ENCODE data around the gene GREB1. TPM values are rescaled to one million over a fixed set of nuclear protein-coding genes. Genes with fewer than 3 reads are reported as not detected.

GREB1 gene
- total RNA-seq, 1 donor from 2014 or later = 50.5 TPM

- Mint-ChIP-seq H3K27me3 (no peaks in the 10 kb centered on the region), H3K4me3 (no peak overlapping the region), H3K9me3 (no peaks in the 10 kb centered on the region), H3K27ac (no peak overlapping the region), H3K36me3 (peaks cover 3% of the 10 kb centered on the region), H3K4me1 (ENCODE audit: unreplicated experiment) (peaks cover 21% of the 10 kb centered on the region)
- DNase-seq (ENCODE audit: extremely low spot score, unreplicated experiment) = no peak
- no peak for TF ChIP-seq CTCF (conservative IDR thresholded peaks at IDR 0.05)
These were observed 27.3 kb upstream of the GREB1 start for GRCh38 chr2:11506611-11506969.

GRCh38 chr2:11507517-11507916, 26.3 kb upstream of the GREB1 start:
- Mint-ChIP-seq H3K27me3 (no peaks in the 10 kb centered on the region), H3K36me3 (peaks cover 3% of the 10 kb centered on the region), H3K4me1 (ENCODE audit: unreplicated experiment) (peaks cover 30% of the 10 kb centered on the region), H3K4me3 (no peak overlapping the region), H3K27ac (no peak overlapping the region), H3K9me3 (no peaks in the 10 kb centered on the region)
- DNase-seq (ENCODE audit: extremely low spot score, unreplicated experiment) = no peak
- no peak for TF ChIP-seq CTCF (conservative IDR thresholded peaks at IDR 0.05)

GRCh38 chr2:11508279-11508678, 25.6 kb upstream of the GREB1 start:
- Mint-ChIP-seq H3K27me3 (no peaks in the 10 kb centered on the region), H3K4me1 (ENCODE audit: unreplicated experiment) (peaks cover 37% of the 10 kb centered on the region), H3K36me3 (no peaks in the 10 kb centered on the region), H3K4me3 (no peak overlapping the region), H3K27ac (no peak overlapping the region), H3K9me3 (no peaks in the 10 kb centered on the region)
- TF ChIP-seq CTCF (conservative IDR thresholded peaks at IDR 0.05) = no peak
- DNase-seq (ENCODE audit: extremely low spot score, unreplicated experiment) = no peak

- no peak for TF ChIP-seq CTCF (conservative IDR thresholded peaks at IDR 0.05)
- no peaks in the 10 kb centered on the region for H3K36me3 Mint-ChIP-seq
- H3K27me3 Mint-ChIP-seq = no peaks in the 10 kb centered on the region
- H3K4me3 Mint-ChIP-seq = no peak overlapping the region
- H3K9me3 Mint-ChIP-seq = peaks cover 4% of the 10 kb centered on the region
- H3K4me1 Mint-ChIP-seq (ENCODE audit: unreplicated experiment) = peaks cover 47% of the 10 kb centered on the region
- DNase-seq (ENCODE audit: extremely low spot score, unreplicated experiment) = no peak
- H3K27ac Mint-ChIP-seq = no peak overlapping the region
These were observed 24.0 kb upstream of the GREB1 start for GRCh38 chr2:11509657-11510360.

GRCh38 chr2:11512431-11512830, 21.4 kb upstream of the GREB1 start:
- Mint-ChIP-seq H3K27ac (no peak overlapping the region), H3K36me3 (no peaks in the 10 kb centered on the region), H3K27me3 (no peaks in the 10 kb centered on the region), H3K4me1 (ENCODE audit: unreplicated experiment) (peaks cover 50% of the 10 kb centered on the region), H3K9me3 (peaks cover 4% of the 10 kb centered on the region), H3K4me3 (no peak overlapping the region)
- TF ChIP-seq CTCF (conservative IDR thresholded peaks at IDR 0.05) = no peak
- no peak for DNase-seq (ENCODE audit: extremely low spot score, unreplicated experiment)
